GM18526 (cell line): ENCODE measurements around the gene IER5L.

Experiments
- POLR2A ChIP-seq: IDR thresholded peaks from 3 replicates; pipeline ENCODE4 v1.6.1; 2011; ENCODE audit not compliant: insufficient read length; ENCODE audit errors: extremely low read depth

IER5L gene

GRCh38 chr9:129151469-129151868 lies 26.6 kb downstream of the IER5L start:
- TF ChIP-seq POLR2A: no peak

- TF ChIP-seq POLR2A: no peak
These were observed 27.3 kb downstream of the IER5L start for GRCh38 chr9:129150672-129151211.

DNA sequence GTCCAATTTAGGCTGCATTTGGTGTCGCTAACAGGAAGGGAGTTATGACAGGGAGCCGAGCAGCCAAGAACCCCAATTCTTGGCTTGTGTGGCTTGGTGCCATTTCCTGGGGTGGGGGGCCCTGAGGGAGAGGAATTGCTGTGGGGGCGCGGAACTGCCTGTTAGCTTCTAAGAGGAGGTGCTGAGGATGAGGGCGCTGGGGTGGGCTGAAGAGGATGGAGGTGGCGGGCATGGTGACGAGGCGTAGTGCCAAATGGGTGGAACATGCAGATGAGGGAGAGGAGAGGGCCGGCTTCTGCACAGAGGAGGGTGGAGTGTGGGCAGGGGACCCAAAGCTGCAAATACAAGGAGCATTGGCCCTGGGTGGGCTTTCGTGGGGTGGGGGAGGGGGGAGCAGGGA lies 27.9 kb downstream of the IER5L start:
- TF ChIP-seq POLR2A: no peak

DNA sequence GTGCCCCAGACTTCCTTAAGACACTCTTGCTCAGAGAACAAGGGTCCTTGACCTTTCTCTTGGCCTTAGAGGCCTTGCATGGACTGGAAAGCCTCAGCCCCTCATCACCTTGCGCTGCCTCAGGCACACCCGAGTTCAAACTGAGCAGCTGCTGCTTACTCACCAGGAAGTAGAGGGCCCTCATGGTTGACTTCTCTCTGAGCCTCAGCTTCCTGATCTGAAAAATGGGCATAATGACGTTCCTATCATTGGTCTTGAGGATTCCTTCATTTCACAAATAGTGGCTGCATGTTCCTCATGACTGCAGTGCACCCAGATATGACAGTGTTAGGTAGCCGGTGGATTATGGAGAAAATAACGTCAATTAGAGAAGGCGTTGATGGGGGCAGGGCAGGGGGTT lies 28.6 kb downstream of the IER5L start:
- no peak for TF ChIP-seq POLR2A

DNA sequence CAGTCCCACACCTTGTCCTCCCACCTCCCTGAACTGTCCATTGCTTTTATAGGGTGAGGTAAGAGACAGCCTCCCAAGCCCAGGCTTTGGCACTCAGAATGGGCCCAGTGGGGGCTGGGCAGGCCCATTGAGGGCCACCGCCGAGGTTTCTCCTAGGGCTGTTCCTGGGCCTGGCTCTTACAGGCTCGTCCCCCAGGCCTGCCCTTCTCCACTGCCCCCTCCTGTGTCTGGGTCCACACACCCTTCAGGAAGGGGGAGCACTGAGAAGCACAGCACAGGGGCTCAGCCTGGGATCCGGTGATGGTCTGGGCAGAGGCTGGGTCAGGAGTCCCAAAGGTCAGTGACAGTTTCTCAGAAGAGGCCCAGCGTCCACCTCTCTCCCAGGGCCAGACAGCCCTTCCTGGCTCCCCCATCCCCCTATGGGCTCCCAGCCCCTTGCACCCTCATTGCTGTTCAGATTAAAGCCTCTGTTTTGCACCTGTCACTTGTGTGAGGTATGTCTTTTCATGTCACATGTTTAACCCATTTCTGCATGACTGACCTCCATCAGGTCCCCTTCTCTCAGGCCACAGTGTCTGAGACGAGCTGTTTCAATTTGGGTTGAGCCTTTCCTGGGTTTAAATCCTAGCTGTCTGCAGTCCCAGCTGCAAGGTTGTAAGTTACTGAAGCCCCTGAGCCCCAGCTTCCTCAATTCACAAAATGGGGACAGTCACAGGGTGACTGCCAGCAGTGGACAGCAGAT lies 29.4 kb downstream of the IER5L start:
- TF ChIP-seq POLR2A: no peak

DNA sequence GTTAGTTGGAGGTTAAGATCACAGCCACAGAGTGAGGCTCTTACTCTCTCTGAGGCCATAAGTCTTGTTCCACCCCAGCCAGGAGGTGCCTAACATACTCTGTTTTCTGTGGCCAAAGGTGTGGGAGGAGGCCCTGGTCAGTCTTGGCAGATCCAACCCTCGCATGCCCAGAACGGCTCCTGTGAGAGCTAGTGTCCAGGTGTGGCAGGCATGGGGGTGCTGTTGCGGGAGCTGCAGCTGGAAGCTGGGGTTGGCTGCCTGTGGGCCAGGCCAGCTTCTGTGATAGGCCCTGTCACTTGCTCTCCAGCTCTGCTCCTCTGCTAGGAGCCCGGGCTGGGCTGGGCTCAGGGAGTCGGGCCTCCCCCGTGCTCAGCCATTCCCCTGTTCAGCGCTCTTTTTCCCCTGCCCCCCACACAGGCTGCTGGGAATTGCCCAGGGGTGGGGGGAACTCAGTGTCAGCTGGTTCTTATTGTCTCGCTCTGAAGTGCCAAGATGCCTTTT lies 31.6 kb downstream of the IER5L start:
- no peak for TF ChIP-seq POLR2A

- no peak for TF ChIP-seq POLR2A
These were observed 32.2 kb downstream of the IER5L start for GRCh38 chr9:129145841-129146292.

DNA sequence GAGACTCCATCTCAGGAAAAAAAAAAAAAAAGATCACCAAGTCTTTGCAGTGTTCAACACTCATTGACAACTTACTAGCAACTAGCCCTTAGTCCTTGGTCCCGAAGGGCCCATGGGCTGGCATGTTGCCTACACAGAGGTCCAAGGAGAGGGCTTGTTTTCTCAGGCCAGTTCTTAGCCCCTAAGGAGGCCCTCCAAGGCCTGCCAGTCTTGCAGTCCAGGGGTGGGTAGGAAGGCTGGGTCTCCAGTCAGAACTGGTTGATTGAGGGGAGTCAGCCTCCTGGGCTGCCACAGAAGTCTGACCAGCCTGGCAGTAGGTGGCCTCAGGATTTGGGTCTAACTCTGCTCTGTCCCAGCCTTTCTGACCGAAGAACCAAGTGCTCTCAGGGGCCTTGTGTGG lies 32.7 kb downstream of the IER5L start:
- TF ChIP-seq POLR2A: no peak

GRCh38 chr9:129143031-129143927 lies 34.8 kb downstream of the IER5L start:
- no peak for TF ChIP-seq POLR2A

DNA sequence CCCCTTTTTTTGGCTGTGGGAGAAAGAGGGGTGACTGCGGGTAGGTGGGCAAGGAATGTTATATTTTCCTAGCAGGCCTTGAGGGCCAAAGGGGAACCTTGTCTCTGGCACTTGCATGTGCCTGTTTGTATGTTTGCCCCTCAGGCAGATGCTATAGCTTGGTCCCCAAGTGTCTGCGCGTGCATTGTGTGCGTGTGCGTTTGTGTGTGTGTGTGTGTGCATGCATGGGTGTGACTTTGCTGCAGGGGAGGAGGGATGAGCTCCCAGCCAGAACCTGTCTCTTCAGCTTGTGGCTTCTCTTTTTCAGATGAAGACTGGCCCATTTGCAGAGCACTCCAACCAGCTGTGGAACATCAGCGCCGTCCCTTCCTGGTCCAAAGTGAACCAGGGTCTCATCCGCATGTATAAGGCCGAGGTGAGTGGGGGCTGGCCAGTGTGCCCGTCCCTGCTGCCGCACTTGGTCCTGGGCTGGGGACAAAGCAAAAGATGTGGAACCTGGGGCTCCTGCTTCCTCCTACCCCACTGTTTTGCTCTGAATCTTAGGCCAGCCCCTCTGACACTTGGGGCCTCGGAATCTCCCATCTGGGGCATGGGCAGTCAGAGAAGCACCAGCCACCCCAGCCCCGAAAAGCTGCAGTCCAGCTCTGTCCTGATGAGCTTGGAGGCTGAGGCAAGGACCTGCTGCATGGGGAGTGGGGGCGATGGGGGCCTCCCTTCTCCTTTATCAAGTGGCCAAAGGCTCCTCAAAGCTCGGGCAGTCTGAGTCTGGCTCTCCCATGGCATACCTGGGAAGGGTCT lies 35.7 kb downstream of the IER5L start:
- TF ChIP-seq POLR2A: no peak

GRCh38 chr9:129141066-129142041 lies 36.7 kb downstream of the IER5L start:
- TF ChIP-seq POLR2A: peak; percentile 36

GRCh38 chr9:129140397-129141065 lies 37.5 kb downstream of the IER5L start:
- TF ChIP-seq POLR2A: peak; percentile 43

GRCh38 chr9:129139993-129140396 lies 38.1 kb downstream of the IER5L start:
- TF ChIP-seq POLR2A: peak; percentile 40
